ENCODE results near the gene TAF7L.
"Not testable (repeated sequence)": the region's sequence is repeated elsewhere in the genome, so short reads cannot be mapped to it uniquely, and the experiment has no call there.

The TAF7L gene, protein sequence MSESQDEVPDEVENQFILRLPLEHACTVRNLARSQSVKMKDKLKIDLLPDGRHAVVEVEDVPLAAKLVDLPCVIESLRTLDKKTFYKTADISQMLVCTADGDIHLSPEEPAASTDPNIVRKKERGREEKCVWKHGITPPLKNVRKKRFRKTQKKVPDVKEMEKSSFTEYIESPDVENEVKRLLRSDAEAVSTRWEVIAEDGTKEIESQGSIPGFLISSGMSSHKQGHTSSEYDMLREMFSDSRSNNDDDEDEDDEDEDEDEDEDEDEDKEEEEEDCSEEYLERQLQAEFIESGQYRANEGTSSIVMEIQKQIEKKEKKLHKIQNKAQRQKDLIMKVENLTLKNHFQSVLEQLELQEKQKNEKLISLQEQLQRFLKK

GRCh38 chrX:101290957-101291603, at the start of gene TAF7L:
Gene TAF7L (minus strand): TSS chrX:101291334. CDS start chrX:101287543, 3,791 bp downstream.
- no peak for DNase-seq (ENCODE audit: extremely low spot score, insufficient read length, low read depth)

DNA sequence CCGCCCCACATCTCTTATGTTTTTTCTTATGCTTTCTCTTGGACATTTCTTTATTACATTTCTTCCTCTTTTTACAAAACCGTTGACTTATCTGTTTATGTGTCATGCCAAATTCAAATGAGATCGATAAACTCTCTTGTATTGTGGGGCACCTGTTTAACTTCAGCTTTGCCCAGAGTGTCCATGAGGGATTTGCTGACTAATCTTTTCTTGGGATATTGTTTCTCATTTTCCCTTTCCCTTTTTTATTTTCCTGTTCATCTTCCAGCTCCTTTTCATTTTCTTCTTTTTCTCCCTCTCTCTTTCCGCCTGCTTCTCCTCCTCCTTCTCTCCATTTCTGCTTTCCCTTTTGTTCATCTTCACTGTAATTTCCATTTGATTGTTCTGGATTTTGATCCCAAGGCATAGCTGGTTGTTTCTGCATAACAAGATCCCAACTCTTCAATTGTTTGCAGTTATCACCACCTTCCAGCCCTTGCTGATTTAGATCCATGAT, 46.7 kb upstream of the TAF7L start:
- no peak for DNase-seq (ENCODE audit: extremely low spot score, insufficient read length, low read depth)
- no peak for FAIRE-seq

More at GRCh38 chrX:101290957-101291603, at the start of gene TAF7L:
- FAIRE-seq: no peak

DNA sequence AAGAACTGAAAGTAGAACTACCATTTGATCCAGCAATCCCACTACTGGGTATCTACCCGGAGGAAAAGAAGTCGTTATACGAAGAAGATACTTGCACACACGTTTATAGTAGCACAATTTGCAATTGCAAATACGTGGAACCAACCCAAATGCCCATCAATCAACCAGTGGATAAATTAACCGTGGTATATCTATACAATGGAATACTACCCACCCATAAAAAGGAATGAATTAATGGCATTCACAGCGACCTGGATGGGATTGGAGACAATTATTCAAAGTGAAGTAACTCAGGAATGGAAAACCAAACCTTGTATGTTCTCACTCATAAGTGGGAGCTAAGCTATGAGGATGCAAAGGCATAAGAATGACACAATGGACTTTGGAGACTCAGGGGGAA, 43.2 kb upstream of the TAF7L start:
- not testable (repeated sequence) for DNase-seq (ENCODE audit: extremely low spot score, insufficient read length, low read depth); FAIRE-seq

- not testable (repeated sequence) for FAIRE-seq; DNase-seq (ENCODE audit: extremely low spot score, insufficient read length, low read depth)
Observed at GRCh38 chrX:101326600-101326999, 35.5 kb upstream of the TAF7L start.

DNA sequence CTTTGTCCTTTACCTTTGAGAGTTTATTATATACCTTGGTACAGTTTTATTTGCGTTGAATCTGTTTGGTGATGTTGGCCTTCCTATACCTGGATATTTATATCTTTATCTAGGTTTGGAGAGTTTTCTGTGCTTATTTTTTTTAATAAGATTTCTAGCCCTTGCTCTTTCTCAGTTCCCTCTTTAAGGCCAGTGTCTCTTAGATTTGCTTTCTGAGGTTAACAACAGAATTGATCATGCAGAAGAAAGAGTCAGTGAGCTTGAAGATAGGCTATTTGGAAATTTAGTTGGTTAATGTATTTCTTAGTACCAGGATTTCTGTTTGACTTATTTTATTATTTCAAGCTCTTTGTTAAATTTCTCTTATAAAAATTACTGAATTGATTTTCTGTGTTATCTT, 12.7 kb upstream of the TAF7L start:
- no peak for DNase-seq (ENCODE audit: extremely low spot score, insufficient read length, low read depth)

GRCh38 chrX:101295603-101296002, 4.5 kb upstream of the TAF7L start:
- not testable (repeated sequence) for FAIRE-seq

More for the DNA sequence above, 12.7 kb upstream of the TAF7L start:
- FAIRE-seq: no peak

GRCh38 chrX:101287402-101287801, 3.7 kb downstream of the TAF7L start:
- FAIRE-seq (peak; percentile 67), DNase-seq (ENCODE audit: extremely low spot score, insufficient read length, low read depth) (peak; percentile 0)

More at GRCh38 chrX:101295603-101296002, 4.5 kb upstream of the TAF7L start:
- DNase-seq (ENCODE audit: extremely low spot score, insufficient read length, low read depth): not testable (repeated sequence)

GRCh38 chrX:101276238-101276637, 14.9 kb downstream of the TAF7L start:
- FAIRE-seq (no peak), DNase-seq (ENCODE audit: extremely low spot score, insufficient read length, low read depth) (no peak)

- no peak for DNase-seq (ENCODE audit: extremely low spot score, insufficient read length, low read depth)
- FAIRE-seq: no peak
Observed at GRCh38 chrX:101274198-101274597, 16.9 kb downstream of the TAF7L start.

DNA sequence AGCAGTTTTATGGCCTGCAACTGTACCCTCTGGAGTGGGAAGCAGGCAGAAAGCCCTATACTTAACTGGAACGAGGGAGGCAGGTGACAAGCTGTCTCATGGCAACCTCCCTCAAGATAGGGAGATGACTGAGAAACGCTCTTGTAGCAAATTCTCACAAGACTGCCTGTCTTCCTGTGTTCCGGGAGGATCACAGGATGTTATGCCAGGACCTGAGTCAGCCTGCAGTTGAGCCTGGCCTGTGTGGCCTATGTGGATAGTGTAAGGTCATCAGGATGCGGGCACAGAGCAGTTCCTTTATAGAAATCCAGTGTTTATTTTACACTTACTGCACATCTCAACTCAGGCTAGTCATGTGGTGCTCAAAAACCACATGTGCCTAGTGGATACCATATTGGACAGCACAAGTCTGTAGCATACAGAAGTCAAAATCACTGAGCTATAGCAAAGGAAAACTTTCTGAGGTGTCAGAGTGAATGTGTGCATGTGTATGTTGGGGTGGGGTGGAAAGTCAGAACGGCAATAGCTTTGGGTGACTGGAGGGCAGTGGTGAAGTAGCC, 25.2 kb downstream of the TAF7L start:
- FAIRE-seq (no peak), DNase-seq (ENCODE audit: extremely low spot score, insufficient read length, low read depth) (no peak)

GRCh38 chrX:101263766-101264165, 27.4 kb downstream of the TAF7L start:
- DNase-seq (ENCODE audit: extremely low spot score, insufficient read length, low read depth): no peak
- no peak for FAIRE-seq

DNA sequence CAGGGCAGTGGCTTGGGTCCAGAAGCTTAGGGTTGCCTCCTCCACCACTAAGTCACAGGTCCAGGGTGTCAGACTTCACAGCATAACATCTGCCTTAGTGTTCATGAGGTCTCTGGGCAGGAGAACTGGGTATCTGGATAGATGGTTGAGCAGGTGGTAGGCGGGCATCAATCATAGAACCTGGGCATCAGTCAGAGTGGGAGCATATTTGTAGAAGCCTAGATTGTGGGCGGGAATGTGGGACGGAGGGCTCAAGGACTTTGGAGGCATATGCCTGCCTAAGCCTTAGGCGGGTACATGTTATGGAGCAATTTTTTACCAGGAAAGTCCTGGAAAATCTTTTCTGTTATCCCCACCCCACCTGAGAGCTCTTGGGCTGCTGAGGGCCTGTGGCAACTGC, 28.5 kb downstream of the TAF7L start:
- FAIRE-seq (no peak), DNase-seq (ENCODE audit: extremely low spot score, insufficient read length, low read depth) (no peak)

DNA sequence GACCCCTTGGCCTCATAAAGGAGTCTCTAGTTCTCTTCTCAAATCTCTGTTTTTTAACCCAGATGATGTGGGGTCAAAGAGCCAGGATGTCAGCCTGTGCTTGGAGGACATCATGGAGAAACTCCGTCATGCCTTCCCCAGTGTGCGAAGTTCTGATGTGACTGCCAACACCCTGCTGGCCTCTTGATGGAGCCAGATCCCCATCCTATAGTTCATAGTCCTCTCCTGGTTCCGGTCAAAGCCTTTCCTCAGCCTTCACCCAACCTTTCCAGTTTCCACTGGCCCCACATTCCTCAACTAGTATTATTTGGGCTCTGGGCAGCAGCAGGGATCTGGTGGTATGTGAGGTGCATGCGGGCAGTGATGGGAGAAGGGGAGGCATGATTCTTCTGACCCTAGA, 30.7 kb downstream of the TAF7L start:
- FAIRE-seq (no peak), DNase-seq (ENCODE audit: extremely low spot score, insufficient read length, low read depth) (no peak)

- FAIRE-seq: no peak
- no peak for DNase-seq (ENCODE audit: extremely low spot score, insufficient read length, low read depth)
Observed at GRCh38 chrX:101258259-101258581, 32.9 kb downstream of the TAF7L start.

DNA sequence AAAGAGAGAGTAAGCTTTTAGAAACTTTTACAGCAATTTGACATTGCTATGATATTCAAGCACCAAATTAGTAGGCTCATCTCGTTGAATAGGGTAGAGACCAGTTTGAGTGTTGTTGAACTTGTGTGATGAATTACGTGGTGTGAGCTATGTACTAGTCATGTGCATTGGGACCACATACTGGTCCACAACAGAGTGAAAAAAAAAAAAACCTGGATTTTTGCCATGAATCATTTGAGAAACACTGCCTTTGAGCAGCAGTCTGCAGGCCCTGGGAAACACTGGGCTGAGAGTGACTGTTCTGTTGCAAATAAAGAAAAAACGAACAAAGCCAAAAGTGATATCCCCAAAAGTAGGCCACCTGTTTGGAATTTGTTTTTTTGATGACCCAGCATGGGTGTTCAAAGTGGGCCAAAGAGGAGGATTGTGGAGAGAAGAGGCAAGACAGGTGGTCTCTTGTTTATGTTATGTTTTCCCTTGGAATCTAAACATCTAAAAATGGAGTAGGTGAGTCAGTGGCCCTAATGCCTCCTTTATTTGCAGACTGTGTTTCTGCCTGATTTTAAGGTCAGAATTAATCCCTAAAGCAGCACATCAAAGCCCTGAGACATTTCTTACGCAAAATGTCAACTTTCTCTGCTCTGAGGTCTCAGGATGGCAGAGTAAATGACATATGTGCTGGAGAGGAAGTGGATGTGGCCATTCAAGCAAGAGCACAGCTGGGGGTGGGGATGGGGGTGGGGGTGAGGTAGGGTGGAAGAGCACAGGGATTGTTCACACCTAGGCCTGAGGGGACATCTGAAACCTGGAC, 33.5 kb downstream of the TAF7L start:
- no peak for DNase-seq (ENCODE audit: extremely low spot score, insufficient read length, low read depth)
- FAIRE-seq: no peak

DNA sequence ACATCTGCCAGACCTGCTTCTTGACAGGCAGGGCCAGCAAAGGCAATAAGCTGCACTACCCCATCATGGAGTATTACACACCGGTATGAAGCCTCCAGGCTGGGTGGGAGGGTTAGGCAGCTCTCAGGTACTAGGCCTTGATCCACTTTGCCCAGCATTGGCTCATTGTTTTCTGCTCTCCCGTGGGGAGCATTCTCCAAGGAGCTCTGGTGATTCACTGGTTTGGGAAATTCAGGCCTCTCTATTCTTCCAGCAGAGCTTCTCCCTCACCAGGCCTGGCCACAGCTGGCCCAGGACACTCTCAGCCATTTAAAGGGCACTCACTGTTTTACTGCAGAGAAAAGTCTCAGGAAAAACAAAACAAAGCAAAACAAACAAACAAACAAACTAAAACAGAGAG, 38.5 kb downstream of the TAF7L start:
- FAIRE-seq (no peak), DNase-seq (ENCODE audit: extremely low spot score, insufficient read length, low read depth) (no peak)

DNA sequence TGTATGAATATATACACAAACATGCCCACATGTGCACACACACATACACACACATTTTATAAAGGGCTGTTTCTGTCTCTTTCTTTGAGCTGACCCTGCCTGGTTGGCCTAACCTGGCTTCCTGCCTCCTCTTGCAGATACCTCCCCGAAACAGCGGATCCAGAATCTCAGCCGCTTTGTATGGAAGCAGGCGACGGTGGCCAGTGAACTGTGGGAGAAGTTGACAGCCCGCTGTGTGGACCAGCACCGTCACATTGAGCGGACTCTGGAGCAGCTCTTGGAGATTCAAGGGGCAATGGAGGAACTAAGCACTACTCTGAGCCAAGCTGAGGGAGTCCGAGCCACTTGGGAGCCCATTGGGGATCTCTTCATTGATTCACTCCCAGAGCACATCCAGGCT, 49.6 kb downstream of the TAF7L start:
- DNase-seq (ENCODE audit: extremely low spot score, insufficient read length, low read depth): no peak
- FAIRE-seq: no peak

GRCh38 chrX:101237041-101237440, 54.1 kb downstream of the TAF7L start:
- DNase-seq (ENCODE audit: extremely low spot score, insufficient read length, low read depth) (no peak), FAIRE-seq (no peak)

- DNase-seq (ENCODE audit: extremely low spot score, insufficient read length, low read depth) (no peak), FAIRE-seq (no peak)
Observed at GRCh38 chrX:101232316-101232715, 58.8 kb downstream of the TAF7L start.

DNA sequence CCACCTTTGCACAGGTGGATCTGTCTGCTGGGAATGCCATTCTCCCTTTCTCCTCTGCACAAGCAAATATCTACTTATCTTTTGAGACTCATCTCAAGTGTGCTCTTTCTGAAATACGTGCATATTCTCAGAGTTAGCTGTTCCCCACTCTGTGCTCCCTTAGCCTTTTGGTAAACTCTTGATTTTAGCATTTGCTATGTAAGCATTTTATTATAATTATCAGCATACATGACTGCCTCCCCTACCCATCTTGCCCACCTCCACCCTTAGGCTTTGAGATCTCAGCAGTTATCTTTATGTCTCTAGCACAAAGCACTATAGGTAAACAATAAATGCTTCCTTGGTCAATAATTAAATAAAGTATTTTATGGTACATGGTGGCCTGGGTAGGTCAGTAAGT, 60.1 kb downstream of the TAF7L start:
- DNase-seq (ENCODE audit: extremely low spot score, insufficient read length, low read depth) (no peak), FAIRE-seq (no peak)
